HG02970 (cell line): ENCODE data around the gene PCDHA1.
"Not testable (repeated sequence)": the region's sequence is repeated elsewhere in the genome, so short reads cannot be mapped to it uniquely, and the experiment has no call there.

Source experiments
- ATAC-seq: cut with Tn5 transposase; IDR thresholded peaks from one replicate; pipeline ENCODE4 v1.9.1; 2021; ENCODE audit warnings: mild to moderate bottlenecking, moderate library complexity, moderate number of reproducible peaks; ENCODE audit not compliant: unreplicated experiment, low FRiP score

Gene PCDHA1

DNA sequence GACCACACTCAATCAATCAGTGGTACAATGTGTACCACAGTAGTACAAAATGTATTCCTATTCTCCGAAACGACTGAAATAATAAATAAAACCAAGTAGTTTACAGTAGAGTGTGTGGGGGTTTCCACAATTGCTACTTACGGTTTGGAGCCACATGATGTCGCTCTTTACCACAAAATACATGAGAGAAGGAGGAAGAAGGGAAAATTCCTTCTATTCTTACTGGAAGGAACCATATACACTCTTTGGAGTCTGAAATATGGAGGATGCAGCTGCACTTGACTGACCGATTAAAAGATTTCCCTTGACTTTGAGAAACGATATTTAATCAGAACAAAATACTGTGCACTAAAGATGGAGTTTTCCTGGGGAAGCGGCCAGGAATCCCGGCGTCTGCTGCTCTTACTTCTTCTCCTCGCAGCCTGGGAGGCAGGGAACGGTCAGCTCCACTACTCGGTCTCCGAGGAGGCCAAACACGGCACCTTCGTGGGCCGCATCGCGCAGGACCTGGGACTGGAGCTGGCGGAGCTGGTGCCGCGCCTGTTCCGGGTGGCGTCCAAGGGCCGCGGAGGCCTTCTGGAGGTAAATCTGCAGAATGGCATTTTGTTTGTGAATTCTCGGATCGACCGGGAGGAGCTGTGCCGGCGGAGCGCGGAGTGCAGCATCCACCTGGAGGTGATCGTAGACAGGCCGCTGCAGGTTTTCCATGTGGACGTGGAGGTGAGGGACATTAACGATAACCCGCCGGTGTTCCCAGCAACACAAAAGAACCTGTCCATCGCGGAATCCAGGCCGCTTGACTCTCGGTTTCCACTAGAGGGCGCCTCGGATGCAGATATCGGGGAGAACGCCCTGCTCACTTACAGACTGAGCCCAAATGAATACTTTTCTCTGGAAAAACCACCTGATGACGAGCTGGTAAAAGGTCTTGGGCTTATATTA is 21.2 kb downstream of the PCDHA1 start, which contains the start of gene PCDHA4:
Gene PCDHA4 (plus strand): TSS at position 235 of the 942 bp plus-strand sequence.
- ATAC-seq = no peak

- ATAC-seq = not testable (repeated sequence)
These were observed 22.4 kb downstream of the PCDHA1 start for GRCh38 chr5:140808241-140808888.

GRCh38 chr5:140808889-140809291 is 22.9 kb downstream of the PCDHA1 start:
- no peak for ATAC-seq

DNA sequence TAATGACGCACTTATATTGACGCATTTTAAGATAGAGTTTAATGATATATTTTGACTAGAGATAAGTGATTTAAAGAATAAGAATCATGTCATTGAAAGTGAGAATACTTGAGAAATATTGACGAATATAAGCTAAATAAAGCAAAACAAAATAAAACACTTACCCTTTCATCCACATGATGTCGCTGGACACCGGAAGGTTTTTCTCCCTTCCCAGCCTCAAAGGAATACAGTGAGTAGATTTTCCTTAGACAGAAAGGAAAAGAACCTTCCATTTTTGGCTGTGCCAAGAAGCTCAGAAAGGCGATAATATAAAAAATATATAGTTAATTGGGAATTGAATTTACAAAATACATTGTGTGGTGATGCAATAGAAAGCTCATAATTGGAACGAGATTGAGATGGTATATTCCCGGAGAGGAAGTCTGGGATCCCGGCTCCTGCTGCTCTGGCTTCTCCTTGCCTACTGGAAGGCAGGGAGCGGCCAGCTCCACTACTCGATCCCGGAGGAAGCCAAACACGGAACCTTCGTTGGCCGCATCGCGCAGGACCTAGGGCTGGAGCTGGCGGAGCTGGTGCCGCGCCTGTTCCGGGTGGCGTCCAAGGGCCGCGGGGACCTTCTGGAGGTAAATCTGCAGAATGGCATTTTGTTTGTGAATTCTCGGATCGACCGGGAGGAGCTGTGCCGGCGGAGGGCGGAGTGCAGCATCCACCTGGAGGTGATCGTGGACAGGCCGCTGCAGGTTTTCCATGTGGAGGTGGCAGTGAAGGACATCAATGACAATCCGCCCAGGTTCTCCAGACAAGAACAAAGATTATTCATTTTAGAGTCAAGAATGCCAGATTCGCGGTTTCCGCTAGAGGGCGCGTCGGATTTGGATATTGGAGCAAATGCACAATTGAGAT is 35.7 kb downstream of the PCDHA1 start, which contains the start of gene PCDHA5:
Gene PCDHA5 (plus strand): TSS at position 239 of the 906 bp plus-strand sequence.
- ATAC-seq = no peak

GRCh38 chr5:140822281-140822629 is 36.3 kb downstream of the PCDHA1 start:
- ATAC-seq = no peak

- ATAC-seq = not testable (repeated sequence)
These were observed 37.0 kb downstream of the PCDHA1 start for GRCh38 chr5:140822969-140823368.

GRCh38 chr5:140823475-140823874 is 37.5 kb downstream of the PCDHA1 start:
- ATAC-seq = no peak

GRCh38 chr5:140827704-140828361 is 41.9 kb downstream of the PCDHA1 start, which contains the start of gene PCDHA6:
TSS of gene PCDHA6 (plus strand) at chr5:140827960. CDS start at chr5:140828092, 132 bp downstream.
- no peak for ATAC-seq

- ATAC-seq = no peak
These were observed 42.4 kb downstream of the PCDHA1 start for GRCh38 chr5:140828362-140828737.

DNA sequence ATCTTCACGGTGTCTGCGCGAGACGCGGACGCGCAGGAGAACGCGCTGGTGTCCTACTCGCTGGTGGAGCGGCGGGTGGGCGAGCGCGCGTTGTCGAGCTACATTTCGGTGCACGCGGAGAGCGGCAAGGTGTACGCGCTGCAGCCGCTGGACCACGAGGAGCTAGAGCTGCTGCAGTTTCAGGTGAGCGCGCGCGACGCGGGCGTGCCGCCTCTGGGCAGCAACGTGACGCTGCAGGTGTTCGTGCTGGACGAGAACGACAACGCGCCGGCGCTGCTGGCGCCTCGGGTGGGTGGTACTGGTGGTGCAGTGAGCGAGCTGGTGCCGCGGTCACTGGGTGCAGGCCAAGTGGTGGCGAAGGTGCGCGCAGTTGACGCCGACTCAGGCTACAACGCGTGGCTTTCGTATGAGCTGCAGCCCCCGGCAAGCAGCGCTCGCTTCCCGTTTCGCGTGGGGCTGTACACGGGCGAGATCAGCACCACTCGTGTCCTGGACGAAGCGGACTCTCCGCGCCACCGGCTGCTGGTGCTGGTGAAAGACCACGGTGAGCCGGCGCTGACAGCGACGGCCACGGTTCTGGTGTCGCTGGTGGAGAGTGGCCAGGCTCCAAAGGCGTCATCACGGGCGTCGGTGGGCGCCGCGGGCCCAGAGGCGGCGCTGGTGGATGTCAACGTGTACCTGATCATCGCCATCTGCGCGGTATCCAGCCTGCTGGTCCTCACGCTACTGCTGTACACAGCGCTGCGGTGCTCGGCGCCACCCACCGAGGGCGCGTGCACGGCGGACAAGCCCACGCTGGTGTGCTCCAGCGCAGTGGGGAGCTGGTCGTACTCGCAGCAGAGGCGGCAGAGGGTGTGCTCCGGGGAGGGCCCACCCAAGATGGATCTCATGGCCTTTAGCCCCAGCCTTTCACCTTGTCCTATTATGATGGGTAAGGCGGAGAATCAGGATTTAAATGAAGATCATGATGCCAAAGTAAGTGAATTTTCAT is 43.9 kb downstream of the PCDHA1 start:
- ATAC-seq = not testable (repeated sequence)

- ATAC-seq = no peak
These were observed 48.1 kb downstream of the PCDHA1 start, which contains the start of gene PCDHA7 for GRCh38 chr5:140833993-140834392. TSS of gene PCDHA7 (plus strand) at chr5:140834269. CDS start at chr5:140834384, 115 bp downstream.

- ATAC-seq = not testable (repeated sequence)
These were observed 48.6 kb downstream of the PCDHA1 start for GRCh38 chr5:140834439-140835008.

- ATAC-seq = no peak
These were observed 49.9 kb downstream of the PCDHA1 start for GRCh38 chr5:140835622-140836510.

DNA sequence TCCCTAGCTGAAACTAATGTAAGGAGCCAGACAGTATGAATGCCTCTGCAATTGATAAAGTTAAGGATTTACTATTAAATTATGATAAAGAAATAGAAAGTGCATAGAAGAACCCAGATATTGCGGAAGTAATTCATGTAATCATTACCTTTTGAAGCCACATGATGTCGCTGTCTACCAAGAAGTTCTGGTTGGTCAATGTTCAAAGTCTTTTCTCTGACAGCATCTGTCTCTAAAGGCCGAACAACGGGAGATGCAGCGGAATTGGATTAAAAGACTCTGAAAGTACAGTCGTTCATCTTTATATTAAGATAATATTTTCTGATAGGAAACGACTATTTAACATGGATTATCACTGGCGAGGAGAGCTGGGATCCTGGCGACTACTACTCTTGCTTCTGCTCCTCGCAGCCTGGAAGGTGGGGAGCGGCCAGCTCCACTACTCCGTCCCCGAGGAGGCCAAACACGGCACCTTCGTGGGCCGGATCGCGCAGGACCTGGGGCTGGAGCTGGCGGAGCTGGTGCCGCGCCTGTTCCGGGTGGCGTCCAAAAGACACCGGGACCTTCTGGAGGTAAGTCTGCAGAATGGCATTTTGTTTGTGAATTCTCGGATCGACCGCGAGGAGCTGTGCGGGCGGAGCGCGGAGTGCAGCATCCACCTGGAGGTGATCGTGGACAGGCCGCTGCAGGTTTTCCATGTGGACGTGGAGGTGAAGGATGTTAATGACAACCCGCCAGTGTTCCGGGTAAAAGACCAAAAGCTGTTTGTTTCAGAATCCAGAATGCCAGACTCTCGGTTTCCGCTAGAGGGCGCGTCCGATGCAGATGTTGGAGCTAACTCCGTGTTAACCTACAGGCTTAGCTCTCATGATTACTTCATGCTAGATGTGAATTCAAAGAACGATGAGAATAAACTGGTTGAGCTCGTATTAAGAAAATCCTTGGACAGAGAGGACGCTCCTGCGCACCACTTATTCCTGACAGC is 55.3 kb downstream of the PCDHA1 start, which contains the start of gene PCDHA8:
Gene PCDHA8 (plus strand): TSS at position 210 of the 985 bp plus-strand sequence. CDS start 135 bp downstream, at position 345.
- ATAC-seq = no peak

DNA sequence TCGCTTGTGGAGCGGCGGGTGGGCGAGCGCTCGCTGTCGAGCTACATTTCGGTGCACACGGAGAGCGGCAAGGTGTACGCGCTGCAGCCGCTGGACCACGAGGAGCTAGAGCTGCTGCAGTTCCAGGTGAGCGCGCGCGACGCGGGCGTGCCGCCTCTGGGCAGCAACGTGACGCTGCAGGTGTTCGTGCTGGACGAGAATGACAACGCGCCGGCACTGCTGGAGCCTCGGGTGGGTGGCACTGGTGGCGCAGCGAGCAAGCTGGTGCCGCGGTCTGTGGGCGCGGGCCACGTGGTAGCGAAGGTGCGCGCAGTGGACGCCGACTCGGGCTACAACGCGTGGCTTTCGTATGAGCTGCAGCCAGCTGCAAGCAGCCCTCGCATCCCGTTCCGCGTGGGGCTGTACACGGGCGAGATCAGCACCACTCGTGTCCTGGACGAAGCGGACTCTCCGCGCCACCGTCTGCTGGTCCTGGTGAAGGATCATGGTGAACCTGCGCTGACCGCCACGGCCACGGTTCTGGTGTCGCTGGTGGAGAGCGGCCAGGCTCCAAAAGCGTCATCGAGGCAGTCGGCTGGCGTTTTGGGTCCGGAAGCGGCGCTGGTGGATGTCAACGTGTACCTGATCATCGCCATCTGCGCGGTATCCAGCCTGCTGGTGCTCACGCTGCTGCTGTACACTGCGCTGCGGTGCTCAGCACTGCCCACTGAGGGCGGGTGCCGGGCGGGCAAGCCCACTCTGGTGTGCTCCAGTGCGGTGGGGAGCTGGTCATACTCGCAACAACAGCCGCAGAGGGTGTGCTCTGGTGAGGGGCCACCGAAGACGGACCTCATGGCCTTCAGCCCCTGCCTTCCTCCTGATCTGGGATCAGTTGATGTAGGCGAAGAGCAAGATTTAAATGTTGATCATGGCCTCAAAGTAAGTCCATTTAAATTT is 57.1 kb downstream of the PCDHA1 start:
- ATAC-seq = no peak
